Islet precursor cell (in vitro differentiated cells): ENCODE measurements around the gene LGR4.
"Not testable (repeated sequence)": the region's sequence is repeated elsewhere in the genome, so short reads cannot be mapped to it uniquely, and the experiment has no call there.

Experiments
- DNase-seq: peaks from one replicate; pipeline ENCODE4 v3.0.0-alpha.2; 2018

LGR4 gene

DNA sequence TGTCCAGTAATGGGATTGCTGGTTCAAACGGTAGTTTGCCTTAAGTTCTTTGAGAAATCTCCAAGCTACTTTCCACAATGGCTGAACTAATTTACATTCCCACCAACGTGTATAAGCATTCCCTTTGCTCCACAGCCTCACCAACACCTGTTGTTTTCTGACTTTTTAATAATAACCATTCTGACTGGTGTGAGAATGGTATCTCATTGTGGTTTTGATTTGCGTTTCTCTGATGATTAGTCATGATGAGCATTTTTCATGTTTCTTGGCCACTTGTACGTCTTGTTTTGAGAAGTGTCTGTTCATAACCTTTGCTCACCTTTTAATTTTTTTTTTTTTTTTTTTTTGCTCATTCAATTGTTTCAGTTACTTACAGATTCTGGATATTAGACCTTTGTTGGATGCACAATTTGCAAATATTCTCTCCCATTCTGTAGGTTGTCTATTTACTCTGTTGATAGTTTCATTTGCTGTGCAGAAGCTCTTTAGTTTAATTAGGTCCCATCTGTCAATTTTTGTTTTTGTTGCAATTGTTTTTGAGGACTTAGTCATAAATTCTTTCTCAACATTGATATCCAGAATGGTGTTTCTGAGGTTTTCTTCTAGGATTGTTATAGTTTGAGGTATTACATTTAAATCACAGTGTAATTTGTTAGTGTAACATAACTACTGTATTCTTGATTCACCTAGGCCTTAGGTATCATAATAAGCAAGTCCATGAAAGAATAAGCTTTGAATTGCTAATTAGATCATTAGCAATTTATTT, 142.5 kb downstream of the LGR4 start:
- no peak for DNase-seq

DNA sequence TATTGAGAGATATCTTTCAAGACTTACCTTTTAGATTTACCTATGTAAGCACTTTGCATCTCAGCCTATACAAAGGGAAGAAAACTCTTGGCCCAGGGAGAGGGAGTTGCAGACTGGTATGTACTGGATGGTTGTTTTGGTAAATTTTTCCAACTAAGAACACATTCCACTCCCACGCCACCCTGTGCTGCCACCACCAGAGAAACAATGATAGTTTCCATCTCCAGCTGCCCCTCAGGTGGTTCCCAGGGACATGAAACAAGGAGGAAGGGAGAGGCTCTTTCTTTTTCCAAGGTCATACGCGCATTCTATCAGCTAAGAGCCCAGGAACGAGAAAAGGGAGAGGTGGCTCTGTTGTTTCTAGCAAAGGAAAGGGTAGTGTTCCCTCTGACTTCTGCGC, 144.0 kb downstream of the LGR4 start:
- peak; percentile 65 for DNase-seq

DNA sequence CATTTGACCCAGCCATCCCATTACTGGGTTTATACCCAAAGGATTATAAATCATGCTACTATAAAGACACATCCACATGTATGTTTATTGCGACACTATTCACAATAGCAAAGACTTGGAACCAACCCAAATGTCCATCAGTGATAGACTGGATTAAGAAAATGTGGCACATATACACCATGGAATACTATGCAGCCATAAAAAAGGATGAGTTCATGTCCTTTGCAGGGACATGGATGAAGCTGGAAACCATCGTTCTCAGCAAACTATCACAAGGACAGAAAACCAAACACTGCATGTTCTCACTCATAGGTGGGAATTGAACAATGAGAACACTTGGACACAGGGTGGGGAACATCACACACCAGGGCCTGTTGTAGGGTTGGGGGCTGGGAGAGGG, 145.5 kb downstream of the LGR4 start:
- not testable (repeated sequence) for DNase-seq

GRCh38 chr11:27322196-27322595, 150.4 kb downstream of the LGR4 start:
- DNase-seq, result not testable (repeated sequence)

DNA sequence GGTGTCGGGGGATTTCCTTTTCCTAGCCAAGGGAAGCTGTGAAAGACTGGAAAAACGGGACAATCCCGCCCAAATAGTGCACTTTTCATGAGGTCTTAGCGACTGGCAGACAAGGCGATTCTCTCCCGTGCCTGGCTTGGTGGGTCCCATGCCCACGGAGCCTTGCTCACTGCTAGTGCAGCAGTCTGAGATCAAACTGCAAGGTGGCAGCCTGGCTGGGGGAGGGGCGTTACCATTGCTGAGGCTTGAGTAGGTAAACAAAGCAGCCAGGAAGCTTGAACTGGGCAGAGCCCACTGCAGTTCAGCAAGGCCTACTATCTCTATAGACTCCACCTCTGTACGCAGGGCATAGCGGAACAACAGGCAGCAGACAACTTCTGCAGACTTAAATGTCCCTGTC, 151.2 kb downstream of the LGR4 start:
- DNase-seq, result not testable (repeated sequence)

DNA sequence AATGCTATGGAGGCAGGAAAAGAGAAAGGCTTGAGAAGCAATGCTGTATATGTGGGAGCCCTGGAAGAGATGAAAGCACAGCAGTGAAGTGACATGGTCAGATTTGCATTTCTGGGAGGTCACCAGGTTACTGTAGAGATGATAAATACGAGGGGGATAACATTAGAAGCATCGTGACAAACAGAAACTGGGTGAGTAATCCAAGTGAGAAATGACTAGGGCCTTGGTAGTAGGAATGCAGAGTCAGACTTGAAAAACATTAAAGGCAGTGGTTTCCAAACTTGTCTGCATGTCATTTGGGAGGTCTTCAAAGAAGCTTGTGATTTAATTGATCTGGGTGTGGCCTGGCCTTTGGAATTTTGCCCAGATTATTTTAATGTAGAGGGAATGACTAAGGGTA, 153.5 kb downstream of the LGR4 start:
- DNase-seq, result no peak

- peak; percentile 69 for DNase-seq
Observed at GRCh38 chr11:27317751-27318150, 154.8 kb downstream of the LGR4 start.
